Fibroblast of the aortic adventitia (primary cell): ENCODE results near the gene PHF2. TPM values are rescaled to one million over a fixed set of nuclear protein-coding genes. Genes with fewer than 3 reads are reported as not detected.

ENCODE experiments used
- DNase-seq: peaks from one replicate; pipeline ENCODE4 v3.0.0-alpha.2; 2010; ENCODE audit warnings: low read depth
- H3K4me3 ChIP-seq: 2 replicates; pipeline ENCODE4 v1.5.1; 2011; ENCODE audit warnings: low read depth, mild to moderate bottlenecking, control low read depth, low read length, moderate library complexity
- CTCF ChIP-seq: IDR thresholded peaks from 2 replicates; pipeline ENCODE4 v1.5.1; 2011; ENCODE audit warnings: mild to moderate bottlenecking, low read length, control low read depth, inconsistent platforms; ENCODE audit not compliant: insufficient read depth
- total RNA-seq: library from RNA; depleted of rRNA; stranded (reverse); fragments of >200 nt; gene quantifications from 2 replicates; pipeline ENCODE4 v1.2.3, GENCODE V29; 2012; ENCODE audit warnings: low replicate concordance

PHF2 gene
- total RNA-seq, 1 donor, result 14.2 TPM

GRCh38 chr9:93585695-93586094 lies 9.3 kb downstream of the PHF2 start:
- H3K4me3 ChIP-seq, result no peak overlapping the region
- DNase-seq, result no peak
- no peak for TF ChIP-seq CTCF

GRCh38 chr9:93586290-93587057 lies 10.1 kb downstream of the PHF2 start:
- no peak overlapping the region for H3K4me3 ChIP-seq
- DNase-seq, result no peak
- TF ChIP-seq CTCF, result no peak

GRCh38 chr9:93587284-93587650 lies 10.9 kb downstream of the PHF2 start:
- DNase-seq, result no peak
- no peak overlapping the region for H3K4me3 ChIP-seq
- TF ChIP-seq CTCF, result no peak

GRCh38 chr9:93587651-93588347 lies 11.4 kb downstream of the PHF2 start:
- no peak for DNase-seq
- no peak overlapping the region for H3K4me3 ChIP-seq
- TF ChIP-seq CTCF, result peak; percentile 17

GRCh38 chr9:93588641-93589609 lies 12.5 kb downstream of the PHF2 start:
- no peak for TF ChIP-seq CTCF
- no peak for DNase-seq
- no peak overlapping the region for H3K4me3 ChIP-seq

- TF ChIP-seq CTCF, result no peak
- DNase-seq, result peak; percentile 34
- no peak overlapping the region for H3K4me3 ChIP-seq
These were observed 13.3 kb downstream of the PHF2 start for GRCh38 chr9:93589688-93590087.
